HS-5 (cell line): ENCODE measurements around the gene P2RX7.
"Not testable (repeated sequence)": the region's sequence is repeated elsewhere in the genome, so short reads cannot be mapped to it uniquely, and the experiment has no call there.

ENCODE experiments used
- DNase-seq: peaks from one replicate; pipeline ENCODE4 v3.0.0-alpha.2; 2012; ENCODE audit warnings: low read depth

Gene P2RX7

DNA sequence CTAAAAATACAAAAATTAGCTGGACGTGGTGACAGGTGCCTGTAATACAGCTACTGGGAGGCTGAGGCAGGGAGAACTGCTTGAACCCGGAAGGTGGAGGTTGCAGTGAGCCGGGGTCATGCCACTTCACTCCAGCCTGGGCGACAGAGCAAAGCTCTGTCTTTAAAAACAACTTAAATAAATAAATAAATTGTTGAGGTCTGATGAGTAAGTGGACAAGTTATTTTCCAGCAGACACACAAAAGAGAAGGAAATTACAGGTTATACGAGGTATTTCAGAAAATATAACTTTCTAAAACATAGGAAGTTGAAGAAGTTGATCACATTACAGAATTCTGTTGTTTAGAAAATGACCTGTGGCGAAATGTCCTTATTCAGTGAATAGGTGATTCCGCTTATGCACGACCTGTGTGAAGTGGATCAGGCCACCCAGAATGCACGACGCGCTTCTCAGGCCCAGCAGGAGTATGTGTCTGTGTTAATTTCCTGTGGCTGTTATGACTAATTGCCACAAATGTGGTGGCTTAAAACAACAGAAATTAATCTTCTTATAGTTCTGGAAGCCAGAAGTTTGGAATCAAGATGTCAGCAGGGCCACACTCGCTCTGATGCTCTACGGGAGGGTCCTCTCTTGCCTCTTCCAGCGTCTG lies 38.1 kb downstream of the P2RX7 start:
- peak; percentile 14 for DNase-seq

DNA sequence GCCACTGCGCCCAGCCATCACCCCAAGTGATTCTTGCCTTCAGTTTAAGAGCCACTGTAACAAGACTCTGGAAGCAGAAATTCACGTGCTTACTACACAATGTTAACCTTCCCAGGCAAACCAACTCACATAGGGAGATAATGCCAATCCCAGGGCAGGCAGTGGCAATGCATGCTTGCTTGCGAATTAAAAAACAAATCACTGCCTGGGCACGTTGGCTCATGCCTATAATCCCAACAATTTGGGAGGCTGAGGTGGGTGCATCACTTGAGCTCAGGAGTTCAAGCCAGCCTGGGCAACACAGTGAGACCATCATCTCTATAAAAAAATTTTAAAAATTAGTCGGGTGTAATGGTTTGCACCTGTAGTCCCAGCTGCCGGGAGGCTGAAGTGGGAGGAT lies 39.5 kb downstream of the P2RX7 start:
- DNase-seq, result no peak

DNA sequence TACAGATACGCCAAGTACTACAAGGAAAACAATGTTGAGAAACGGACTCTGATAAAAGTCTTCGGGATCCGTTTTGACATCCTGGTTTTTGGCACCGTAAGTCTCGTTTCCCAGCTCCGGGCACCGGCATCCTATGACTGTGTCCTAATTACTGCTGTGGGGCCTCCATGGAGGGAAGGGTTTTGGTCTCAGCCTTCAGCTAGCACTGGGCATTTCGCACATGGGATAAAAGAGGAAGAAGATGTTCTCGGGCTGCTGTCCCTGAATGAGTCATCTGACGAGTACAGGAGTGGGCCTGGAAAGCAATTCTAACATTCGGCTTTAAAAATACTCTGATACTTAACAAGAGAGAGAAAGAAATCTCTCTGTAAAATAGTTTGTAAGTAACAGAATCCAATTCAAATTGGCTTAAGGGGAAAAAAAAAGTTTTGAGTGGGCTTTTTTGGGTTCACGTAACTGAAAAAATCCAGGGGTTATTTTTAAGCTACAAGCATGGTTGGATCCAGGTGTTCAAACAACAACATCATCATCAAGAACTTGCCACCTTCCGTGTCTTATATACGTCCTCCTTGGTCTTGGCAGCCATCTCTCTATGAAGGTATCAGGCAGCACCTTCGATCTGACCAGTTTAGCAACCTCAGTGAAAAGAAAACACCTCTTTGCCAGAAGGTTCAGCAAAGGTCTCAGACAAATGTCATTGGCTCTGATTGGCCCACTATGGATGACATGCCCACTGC lies 42.9 kb downstream of the P2RX7 start:
- DNase-seq, result no peak

DNA sequence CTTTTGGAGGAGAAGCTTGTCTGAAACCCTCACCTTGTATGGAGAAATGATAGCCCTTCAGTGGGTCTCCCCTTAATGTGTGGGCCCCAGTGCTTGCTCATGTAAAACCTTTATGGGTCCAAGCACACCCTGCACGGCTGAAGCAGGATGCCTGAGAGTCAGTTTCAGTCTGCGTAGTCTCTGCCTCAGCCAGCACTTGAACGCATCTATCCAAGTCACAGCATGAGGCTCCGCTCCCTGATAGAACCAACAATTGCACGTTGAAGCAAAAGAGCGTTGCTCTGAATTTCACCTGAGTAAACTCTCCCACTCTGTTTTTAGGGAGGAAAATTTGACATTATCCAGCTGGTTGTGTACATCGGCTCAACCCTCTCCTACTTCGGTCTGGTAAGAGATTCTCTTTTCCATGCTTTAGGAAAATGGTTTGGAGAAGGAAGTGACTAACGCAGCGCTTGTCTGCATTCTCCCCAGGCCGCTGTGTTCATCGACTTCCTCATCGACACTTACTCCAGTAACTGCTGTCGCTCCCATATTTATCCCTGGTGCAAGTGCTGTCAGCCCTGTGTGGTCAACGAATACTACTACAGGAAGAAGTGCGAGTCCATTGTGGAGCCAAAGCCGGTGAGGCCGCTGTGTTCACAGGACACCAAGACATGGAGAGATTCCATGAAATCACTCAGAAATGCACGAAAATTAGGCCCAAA lies 44.3 kb downstream of the P2RX7 start:
- DNase-seq, result no peak

DNA sequence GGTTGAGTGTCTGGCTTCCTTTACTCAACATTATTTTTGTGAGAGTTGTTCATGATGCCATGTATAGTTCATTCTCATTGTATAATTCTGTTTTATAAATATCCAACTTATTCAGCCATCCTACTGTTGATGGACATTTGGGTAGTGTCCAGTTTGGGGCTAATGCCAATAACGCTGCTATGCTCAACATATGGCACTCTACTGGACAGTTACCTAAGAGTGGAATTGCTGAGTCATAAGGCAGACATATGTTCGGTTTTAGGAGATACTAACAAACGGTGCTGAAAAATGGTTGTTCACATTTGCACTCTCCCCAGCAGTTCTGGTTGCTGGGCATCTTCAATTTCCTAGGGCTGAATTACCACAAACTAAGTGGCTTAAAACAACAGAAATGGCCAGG lies 48.5 kb downstream of the P2RX7 start:
- DNase-seq, result peak; percentile 67

DNA sequence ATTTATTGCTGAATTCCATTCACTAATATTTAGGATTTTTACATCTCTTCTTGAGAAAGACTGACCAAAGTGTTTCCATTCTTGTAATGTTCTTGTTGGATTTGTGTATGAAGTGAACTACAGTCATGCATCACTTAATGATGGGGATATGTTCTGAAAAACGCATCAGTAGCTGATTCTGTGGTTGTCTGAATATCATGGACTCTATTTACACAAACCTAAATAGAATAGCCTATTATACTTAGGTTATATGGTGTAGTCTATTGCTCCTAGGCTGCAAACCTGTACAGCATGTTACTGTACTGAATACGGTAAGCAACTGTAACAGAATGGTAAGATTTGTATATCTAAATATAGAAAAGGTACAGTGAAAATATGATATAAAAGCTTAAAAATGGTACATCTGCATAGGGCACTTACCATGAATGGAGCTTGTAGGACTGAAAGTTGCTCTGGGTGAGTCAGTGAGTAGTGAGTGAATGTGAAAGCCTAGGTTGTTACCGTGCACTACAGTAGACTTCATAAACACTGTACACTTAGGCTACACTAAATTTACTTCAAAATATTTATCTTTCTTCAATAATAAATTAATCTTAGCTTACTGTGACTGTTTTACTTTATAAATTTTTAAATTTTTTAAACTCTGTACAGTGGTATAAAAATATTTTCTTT lies 49.7 kb downstream of the P2RX7 start:
- DNase-seq, result no peak

DNA sequence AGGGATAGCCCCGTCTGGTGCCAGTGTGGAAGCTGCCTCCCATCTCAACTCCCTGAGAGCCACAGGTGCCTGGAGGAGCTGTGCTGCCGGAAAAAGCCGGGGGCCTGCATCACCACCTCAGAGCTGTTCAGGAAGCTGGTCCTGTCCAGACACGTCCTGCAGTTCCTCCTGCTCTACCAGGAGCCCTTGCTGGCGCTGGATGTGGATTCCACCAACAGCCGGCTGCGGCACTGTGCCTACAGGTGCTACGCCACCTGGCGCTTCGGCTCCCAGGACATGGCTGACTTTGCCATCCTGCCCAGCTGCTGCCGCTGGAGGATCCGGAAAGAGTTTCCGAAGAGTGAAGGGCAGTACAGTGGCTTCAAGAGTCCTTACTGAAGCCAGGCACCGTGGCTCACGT lies 51.7 kb downstream of the P2RX7 start:
- no peak for DNase-seq

DNA sequence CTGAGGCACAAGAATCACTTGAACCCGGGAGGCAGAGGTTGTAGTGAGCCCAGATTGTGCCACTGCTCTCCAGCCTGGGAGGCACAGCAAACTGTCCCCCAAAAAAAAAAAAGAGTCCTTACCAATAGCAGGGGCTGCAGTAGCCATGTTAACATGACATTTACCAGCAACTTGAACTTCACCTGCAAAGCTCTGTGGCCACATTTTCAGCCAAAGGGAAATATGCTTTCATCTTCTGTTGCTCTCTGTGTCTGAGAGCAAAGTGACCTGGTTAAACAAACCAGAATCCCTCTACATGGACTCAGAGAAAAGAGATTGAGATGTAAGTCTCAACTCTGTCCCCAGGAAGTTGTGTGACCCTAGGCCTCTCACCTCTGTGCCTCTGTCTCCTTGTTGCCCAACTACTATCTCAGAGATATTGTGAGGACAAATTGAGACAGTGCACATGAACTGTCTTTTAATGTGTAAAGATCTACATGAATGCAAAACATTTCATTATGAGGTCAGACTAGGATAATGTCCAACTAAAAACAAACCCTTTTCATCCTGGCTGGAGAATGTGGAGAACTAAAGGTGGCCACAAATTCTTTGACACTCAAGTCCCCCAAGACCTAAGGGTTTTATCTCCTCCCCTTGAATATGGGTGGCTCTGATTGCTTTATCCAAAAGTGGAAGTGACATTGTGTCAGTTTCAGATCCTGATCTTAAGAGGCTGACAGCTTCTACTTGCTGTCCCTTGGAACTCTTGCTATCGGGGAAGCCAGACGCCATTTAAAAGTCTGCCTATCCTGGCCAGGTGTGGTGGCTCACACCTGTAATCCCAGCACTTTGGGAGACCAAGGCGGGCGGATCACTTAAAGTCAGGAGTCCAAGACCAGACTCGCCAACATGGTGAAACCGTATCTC lies 52.6 kb downstream of the P2RX7 start:
- DNase-seq, result no peak

DNA sequence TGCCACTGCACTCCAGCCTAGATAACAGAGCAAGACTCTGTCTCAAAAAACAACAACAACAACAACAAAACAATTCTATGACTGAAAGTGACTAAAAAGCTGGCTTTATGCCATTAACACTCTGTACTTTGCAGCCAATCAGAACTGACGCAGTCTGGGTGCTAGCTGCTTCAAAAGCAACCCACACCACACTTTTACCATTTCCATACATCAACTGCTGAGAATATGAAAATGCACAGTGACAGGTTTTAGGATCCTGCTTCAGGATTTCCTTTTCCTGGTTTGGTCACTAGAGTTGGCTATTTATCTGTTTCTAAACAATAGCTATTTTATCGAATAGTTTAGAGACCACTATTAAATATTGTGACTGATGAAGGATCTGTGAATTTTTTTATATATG lies 54.1 kb downstream of the P2RX7 start:
- no peak for DNase-seq

DNA sequence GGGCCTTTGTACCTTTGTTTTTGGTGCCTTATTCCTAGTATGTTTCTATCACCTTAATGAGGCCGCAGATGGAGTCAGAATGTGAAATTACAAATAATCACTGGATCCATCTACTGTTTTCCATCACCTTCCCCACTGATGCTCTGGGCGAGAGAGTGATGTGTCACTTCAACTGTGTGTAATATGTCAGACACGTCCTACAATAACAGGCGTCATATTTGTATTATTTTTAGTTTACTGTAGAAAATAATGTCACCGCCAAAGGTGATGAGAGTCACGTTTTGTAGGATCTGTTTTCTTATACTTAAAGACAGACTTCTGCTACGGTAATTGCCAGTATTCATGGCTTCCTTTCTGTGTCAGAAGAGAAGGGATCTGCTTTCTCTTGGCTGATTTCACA lies 54.8 kb downstream of the P2RX7 start:
- DNase-seq, result no peak

DNA sequence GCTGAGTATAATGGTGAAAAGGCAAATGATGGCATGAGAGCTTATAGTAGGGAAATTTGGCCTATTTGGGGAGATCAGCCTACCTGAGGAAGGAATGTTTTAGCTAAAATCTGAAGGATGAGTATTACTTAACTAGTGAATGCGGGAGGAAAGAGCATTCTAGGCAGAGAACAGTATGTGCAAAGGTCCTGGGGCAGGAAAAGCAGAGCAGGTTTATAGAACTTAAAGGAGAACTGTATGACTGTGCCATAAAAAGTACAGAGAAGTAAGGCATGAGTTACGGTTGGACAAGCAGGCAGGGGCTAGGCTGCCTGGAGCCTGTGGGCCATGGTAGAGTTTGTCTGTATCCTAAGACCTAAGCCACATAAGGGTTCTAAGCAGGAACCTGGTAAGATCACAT lies 55.6 kb downstream of the P2RX7 start:
- no peak for DNase-seq

DNA sequence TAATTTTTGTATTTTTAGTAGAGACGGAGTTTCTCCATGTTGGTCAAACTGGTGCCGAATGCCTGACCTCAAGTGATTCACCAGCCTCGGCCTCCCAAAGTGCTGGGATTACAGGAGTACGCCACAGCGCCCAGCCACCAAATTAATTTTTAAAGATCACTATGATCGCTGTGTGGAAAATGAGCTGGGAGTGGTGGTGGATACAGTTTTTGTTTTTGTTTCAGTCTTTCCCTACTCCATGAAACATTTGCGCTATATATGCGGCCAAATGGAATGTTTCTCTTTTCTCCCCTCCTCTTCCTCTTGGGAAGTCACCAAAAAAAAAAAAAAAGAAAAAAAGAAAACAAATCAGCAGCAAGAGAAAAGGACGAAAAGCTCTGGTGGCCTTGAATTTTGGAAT lies 56.5 kb downstream of the P2RX7 start:
- no peak for DNase-seq

DNA sequence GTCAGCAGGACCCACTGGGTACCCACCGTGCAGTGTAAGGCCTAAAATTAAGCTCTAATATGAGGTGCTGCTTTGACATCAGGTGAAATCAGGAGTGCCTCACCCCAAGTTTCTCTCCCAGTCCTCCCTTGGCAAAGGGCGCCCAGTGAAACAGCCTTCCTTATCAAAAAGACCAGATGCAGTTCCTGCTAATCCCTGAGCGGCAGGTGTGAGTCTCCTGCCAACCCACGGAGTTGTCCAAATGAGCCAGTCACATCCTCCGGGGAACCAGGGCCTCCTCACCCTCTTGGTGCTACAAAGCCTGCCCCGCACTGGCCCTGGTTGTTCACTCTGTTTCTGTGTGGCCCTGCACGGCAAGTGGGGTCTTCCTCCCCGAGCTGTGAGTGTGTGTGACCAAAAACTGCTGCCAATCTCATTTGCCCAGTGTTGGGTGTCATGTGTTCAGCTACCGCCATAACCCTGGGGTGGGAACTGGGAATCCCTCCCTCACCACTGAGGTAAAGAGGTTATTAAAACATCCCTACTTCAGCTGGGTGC lies 57.0 kb downstream of the P2RX7 start:
- DNase-seq, result no peak

DNA sequence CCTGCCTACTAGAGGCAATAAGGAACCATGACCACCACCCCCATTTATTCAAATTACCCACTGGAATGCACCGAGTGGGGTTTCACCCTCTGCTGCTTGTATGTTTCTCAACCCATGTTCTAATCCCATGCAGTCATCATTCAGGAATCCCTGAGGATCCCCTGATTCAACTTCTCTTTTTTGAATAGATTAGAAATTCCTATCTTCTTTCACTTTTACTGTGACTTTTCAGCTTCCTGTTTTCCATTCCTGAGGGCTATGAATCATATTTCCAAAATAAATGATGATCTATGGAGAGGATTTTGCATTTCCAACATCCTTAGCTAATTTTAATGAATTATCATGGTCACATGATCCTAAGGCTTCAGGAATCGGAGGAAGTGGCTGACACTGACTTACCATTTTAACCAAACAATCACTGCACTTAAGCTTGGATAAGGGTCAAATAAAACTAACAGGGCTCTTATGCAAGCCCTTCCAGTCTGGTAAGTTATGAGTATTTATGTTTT lies 57.9 kb downstream of the P2RX7 start:
- peak; percentile 99 for DNase-seq

DNA sequence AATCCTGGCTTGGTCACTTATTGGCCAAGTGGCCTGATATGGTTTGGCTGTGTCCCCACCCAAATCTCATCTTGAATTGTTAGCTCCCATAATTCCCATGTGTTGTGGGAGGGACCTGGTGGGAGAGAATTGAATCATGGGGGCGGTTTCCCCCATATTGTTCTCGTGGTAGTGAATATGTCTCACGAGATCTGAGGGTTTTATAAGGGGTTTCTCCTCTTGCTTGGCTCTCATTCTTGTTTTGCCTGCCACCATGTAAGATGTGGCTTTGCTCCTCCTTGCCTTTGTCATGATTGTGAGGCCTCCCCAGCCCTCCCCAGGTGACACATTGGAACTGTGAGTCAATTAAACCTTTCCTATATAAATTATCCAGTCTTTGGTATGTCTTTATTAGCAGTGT lies 58.5 kb downstream of the P2RX7 start:
- DNase-seq, result no peak

DNA sequence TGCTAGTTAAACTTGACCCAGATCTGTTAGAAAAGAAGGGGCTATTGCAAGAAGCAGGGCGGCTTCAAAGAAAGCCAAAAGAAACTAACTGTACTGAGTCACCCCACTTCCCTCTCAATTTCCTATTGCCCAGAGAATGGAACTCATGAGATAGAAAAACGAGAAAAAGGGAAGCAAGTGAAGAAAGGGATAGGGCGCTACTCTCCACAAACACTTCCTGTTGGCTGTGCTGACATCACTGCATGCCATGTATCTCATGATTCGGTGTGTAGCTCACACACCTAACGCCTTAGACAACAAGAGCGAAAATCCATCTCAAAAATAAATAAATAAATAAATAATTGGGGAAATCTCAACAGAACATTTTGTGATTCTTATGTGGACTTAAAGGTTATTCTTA lies 64.2 kb downstream of the P2RX7 start:
- no peak for DNase-seq

DNA sequence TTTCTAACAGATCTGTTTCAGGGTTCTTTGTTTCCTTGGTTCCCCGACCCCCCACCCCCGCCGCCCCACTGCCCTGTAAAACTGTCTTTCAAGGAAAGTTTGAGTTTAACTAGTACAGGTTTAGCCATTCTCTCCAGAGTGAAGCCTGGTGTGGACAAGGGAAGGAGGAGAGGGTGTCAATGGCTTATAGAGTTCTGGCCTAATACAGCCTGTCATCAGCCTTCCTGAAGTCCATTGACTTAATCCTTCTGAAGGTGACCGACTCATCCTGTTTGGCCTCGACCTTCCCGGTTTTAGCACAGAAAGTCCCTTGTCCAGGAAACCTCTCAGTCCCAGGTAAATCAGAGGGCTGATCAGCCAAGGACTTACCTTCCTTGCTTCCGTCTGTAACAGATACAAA lies 66.3 kb downstream of the P2RX7 start:
- DNase-seq, result no peak

DNA sequence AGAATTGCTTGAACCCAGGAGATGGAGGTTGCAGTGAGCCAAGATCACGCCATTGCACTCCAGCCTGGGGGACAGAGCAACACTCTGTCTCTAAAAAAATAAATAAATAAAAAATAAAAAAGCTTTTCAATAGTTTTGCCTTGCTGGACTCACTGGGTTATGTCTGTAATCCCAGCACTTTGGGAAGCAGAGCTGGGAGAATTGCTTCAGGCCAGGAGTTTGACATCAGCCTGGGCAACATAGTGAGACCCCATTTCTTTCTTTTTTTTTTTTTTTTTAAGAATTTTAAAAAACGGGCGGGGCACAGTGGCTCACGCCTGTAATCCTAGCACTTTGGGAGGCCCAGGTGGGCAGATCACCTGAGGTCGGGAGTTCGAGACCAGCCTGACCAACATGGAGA lies 68.5 kb downstream of the P2RX7 start:
- not testable (repeated sequence) for DNase-seq

DNA sequence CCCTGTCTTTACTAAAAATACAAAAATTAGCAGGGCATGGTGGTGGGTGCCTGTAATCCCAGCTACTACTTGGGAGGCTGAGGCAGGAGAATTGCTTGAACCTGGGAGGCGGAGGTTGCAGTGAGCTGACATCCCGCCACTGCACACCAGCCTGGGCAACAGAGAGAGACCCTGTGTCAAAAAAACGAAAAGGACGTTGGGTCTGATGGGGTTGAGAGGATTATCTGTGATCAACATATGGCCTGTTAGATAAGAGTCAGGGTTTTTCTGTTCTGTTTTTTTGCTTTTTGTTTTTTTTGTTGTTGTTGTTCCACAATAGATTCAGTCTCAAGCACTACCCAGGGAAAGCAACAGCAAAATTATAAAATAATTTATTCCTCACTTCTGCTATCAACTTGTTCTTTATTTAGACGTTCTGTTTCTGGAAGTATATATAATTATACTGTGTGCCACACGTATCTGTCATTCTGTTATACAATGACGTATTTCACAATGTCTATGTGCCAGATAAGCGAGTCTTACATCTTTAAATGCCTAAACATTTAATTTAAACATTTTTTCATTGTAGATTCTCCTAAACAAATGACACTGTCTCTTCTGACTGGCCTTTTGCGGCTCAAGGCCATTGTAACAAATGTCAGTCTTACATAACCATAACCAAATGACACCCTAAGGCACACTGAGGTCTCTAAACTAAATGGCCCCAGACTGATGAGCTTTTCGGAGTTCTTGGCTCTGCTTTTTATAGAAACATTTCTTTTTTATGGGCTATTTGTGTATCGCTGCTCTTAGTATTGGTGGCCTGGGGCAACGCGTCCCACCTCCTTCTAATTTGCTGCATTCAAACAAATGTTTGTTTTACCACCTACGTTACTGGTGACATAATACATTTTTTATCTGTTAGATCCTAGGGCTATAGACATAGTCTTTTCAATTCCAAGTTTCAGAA lies 70.0 kb downstream of the P2RX7 start:
- no peak for DNase-seq

DNA sequence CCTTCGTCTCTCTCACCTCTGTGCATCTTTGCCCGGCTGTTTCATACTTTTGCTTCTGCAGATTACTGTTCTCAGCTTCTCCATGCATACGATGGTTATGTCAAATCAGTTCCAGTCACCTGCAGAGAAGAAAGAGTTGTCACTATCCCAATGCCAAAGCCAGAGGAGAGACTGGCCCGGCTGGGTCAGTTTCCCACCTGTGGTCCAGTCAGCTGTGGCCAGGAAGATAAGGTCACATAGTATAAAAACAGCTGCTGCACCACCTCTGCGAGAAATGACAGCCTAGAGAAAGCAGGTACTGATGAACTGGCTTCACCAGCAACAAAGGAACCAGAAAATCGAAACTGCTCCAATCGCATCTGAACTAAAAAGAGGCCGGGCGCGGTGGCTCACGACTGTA lies 70.8 kb downstream of the P2RX7 start:
- no peak for DNase-seq
